SK-N-SH (cell line): ENCODE results near the gene FRMD3.

Experiments used
- CTCF ChIP-seq: fragments of 200-600 bp; sonication (generic); IDR thresholded peaks from 2 replicates; pipeline ENCODE4 v1.6.1; 2017; ENCODE audit warnings: antibody characterized with exemption, mild to moderate bottlenecking, moderate library complexity
- EP300 ChIP-seq, 2 experiments: IDR thresholded peaks; 2 replicates each; pipeline versions ENCODE4 v1.4.0 to v1.6.1; 2012; ENCODE audit warnings: borderline replicate concordance in 1 of 2, low read depth in 1 of 2, low read length in 1 of 2
- NFIC ChIP-seq: IDR thresholded peaks from 2 replicates; pipeline ENCODE4 v1.4.0; 2012; ENCODE audit warnings: borderline replicate concordance
- NRF1 ChIP-seq: IDR thresholded peaks from 2 replicates; pipeline ENCODE4 v1.6.1; 2012; ENCODE audit warnings: low read depth, mild to moderate bottlenecking, low read length

GRCh38 chr9:83312537-83312936 lies 225.7 kb downstream of the FRMD3 start:
- no peak for TF ChIP-seq CTCF
- no peak for TF ChIP-seq NRF1
- TF ChIP-seq EP300 (IDR thresholded peaks at IDR 0.05; ENCODE audit: borderline replicate concordance in 1 of 2, low read depth in 1 of 2, low read length in 1 of 2), result no peak
- TF ChIP-seq NFIC, result no peak
